Measurements from ENCODE around the gene RMDN2.
"Not testable (repeated sequence)": the region's sequence is repeated elsewhere in the genome, so short reads cannot be mapped to it uniquely, and the experiment has no call there.

RMDN2 gene

GRCh38 chr2:37993143-37993542 is 68.1 kb downstream of the RMDN2 start:
- DNase-seq (ENCODE audit: low read depth in 2 of 2), result no peak

- no peak for DNase-seq (ENCODE audit: low read depth in 2 of 2)
These were observed 72.5 kb downstream of the RMDN2 start for GRCh38 chr2:37997629-37998028.

- no peak for DNase-seq (ENCODE audit: low read depth in 2 of 2)
These were observed 75.6 kb downstream of the RMDN2 start for GRCh38 chr2:38000485-38001222.

GRCh38 chr2:38010187-38010586 is 85.1 kb downstream of the RMDN2 start:
- DNase-seq (ENCODE audit: low read depth in 2 of 2), result not testable (repeated sequence)

- DNase-seq (ENCODE audit: low read depth in 2 of 2), result no peak
These were observed 85.9 kb downstream of the RMDN2 start for GRCh38 chr2:38010995-38011394.

- DNase-seq (ENCODE audit: low read depth in 2 of 2), result no peak
These were observed 88.2 kb downstream of the RMDN2 start for GRCh38 chr2:38013158-38013752.

GRCh38 chr2:38016219-38016618 is 91.1 kb downstream of the RMDN2 start:
- DNase-seq (ENCODE audit: low read depth in 2 of 2), result no peak

- DNase-seq (ENCODE audit: low read depth in 2 of 2), result no peak
These were observed 92.7 kb downstream of the RMDN2 start for GRCh38 chr2:38017836-38018235.

- not testable (repeated sequence) for DNase-seq (ENCODE audit: low read depth in 2 of 2)
These were observed 95.4 kb downstream of the RMDN2 start for GRCh38 chr2:38020359-38021069.

- DNase-seq (ENCODE audit: low read depth in 2 of 2), result no peak
These were observed 96.5 kb downstream of the RMDN2 start for GRCh38 chr2:38021589-38021988.

GRCh38 chr2:38026846-38027245 is 101.8 kb downstream of the RMDN2 start:
- no peak for DNase-seq (ENCODE audit: low read depth in 2 of 2)

- no peak for DNase-seq (ENCODE audit: low read depth in 2 of 2)
These were observed 103.7 kb downstream of the RMDN2 start for GRCh38 chr2:38028829-38029228.

GRCh38 chr2:38029512-38029911 is 104.4 kb downstream of the RMDN2 start:
- no peak for DNase-seq (ENCODE audit: low read depth in 2 of 2)

- DNase-seq (ENCODE audit: low read depth in 2 of 2), result no peak
These were observed 105.7 kb downstream of the RMDN2 start for GRCh38 chr2:38030635-38031355.

GRCh38 chr2:38032946-38033345 is 107.9 kb downstream of the RMDN2 start:
- no peak for DNase-seq (ENCODE audit: low read depth in 2 of 2)

- no peak for DNase-seq (ENCODE audit: low read depth in 2 of 2)
These were observed 108.6 kb downstream of the RMDN2 start for GRCh38 chr2:38033646-38034045.

GRCh38 chr2:38035968-38036367 is 110.9 kb downstream of the RMDN2 start:
- no peak for DNase-seq (ENCODE audit: low read depth in 2 of 2)

- no peak for DNase-seq (ENCODE audit: low read depth in 2 of 2)
These were observed 112.2 kb downstream of the RMDN2 start for GRCh38 chr2:38037325-38037724.

- DNase-seq (ENCODE audit: low read depth in 2 of 2), result peak in 1 of 2 experiments; percentile 16
These were observed 112.9 kb downstream of the RMDN2 start for GRCh38 chr2:38037757-38038621.

GRCh38 chr2:38038682-38039081 is 113.6 kb downstream of the RMDN2 start:
- no peak for DNase-seq (ENCODE audit: low read depth in 2 of 2)
